ENCODE measurements around the gene RNMT.

DNA sequence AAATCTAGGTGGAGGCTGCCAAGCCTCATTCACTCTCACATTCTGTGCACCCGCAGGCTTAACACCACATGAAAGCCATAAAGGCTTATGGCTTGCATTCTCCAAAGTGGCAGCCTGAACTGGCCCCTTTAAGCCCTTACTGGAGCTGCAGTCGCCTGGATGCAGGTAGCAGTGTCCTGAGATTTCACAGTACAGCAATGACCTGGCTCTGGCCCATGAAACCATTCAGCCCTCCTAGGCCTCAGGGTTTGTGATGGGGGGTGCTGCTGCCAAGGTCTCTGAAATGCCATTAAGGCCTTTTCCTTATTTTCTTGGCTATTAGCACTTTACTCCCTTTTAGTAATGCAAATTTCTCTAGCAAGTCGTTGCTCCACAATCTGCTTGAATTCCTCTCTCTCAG lies 48.6 kb downstream of the RNMT start:
- TF ChIP-seq POLR2A (IDR thresholded peaks at IDR 0.05), result no peak
- TF ChIP-seq, protein P1, sequence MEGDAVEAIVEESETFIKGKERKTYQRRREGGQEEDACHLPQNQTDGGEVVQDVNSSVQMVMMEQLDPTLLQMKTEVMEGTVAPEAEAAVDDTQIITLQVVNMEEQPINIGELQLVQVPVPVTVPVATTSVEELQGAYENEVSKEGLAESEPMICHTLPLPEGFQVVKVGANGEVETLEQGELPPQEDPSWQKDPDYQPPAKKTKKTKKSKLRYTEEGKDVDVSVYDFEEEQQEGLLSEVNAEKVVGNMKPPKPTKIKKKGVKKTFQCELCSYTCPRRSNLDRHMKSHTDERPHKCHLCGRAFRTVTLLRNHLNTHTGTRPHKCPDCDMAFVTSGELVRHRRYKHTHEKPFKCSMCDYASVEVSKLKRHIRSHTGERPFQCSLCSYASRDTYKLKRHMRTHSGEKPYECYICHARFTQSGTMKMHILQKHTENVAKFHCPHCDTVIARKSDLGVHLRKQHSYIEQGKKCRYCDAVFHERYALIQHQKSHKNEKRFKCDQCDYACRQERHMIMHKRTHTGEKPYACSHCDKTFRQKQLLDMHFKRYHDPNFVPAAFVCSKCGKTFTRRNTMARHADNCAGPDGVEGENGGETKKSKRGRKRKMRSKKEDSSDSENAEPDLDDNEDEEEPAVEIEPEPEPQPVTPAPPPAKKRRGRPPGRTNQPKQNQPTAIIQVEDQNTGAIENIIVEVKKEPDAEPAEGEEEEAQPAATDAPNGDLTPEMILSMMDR (IDR thresholded peaks at IDR 0.05), result no peak
